CD8-positive, alpha-beta memory T cell (primary cell): Measurements from ENCODE around the gene LCN15. TPM values are rescaled to one million over a fixed set of nuclear protein-coding genes. Genes with fewer than 3 reads are reported as not detected.
"Not testable (repeated sequence)": the region's sequence is repeated elsewhere in the genome, so short reads cannot be mapped to it uniquely, and the experiment has no call there.

Experiments
- CTCF ChIA-PET: fragments of 350-600 bp; sonication (Branson Sonifier 250); formaldehyde crosslinking; loops from one replicate; lab custom pipeline; 2021; ENCODE audit warnings: antibody characterized with exemption; lab: Charles Lee
- POLR2A ChIA-PET: fragments of 350-600 bp; sonication (Branson Sonifier 250); formaldehyde crosslinking; loops from one replicate; lab custom pipeline; 2021; ENCODE audit warnings: antibody characterized with exemption; lab: Charles Lee
- DNase-seq, 5 donors: peaks; one replicate each; pipeline versions ENCODE4 v3.0.0 to v3.0.0-alpha.2; 2020 to 2022; ENCODE audit warnings: mixed read lengths in 1 of 5
- H3K27ac ChIP-seq: one replicate; pipeline ENCODE4 v1.7.0; 2013; ENCODE audit warnings: low read depth, mild to moderate bottlenecking, low read length, moderate library complexity
- H3K27me3 ChIP-seq: 2 replicates; pipeline ENCODE4 v1.7.0; 2013; ENCODE audit warnings: low read length, mild to moderate bottlenecking; ENCODE audit not compliant: insufficient read depth, poor library complexity, severe bottlenecking
- H3K36me3 ChIP-seq: 2 replicates; pipeline ENCODE4 v1.7.0; 2013; ENCODE audit warnings: mild to moderate bottlenecking, low read length, moderate library complexity; ENCODE audit not compliant: insufficient read depth
- H3K4me1 ChIP-seq: 2 replicates; pipeline ENCODE4 v1.7.0; 2013; ENCODE audit warnings: mild to moderate bottlenecking, low read length, moderate library complexity; ENCODE audit not compliant: insufficient read depth
- H3K4me3 ChIP-seq: 2 replicates; pipeline ENCODE4 v1.7.0; 2013; ENCODE audit warnings: mild to moderate bottlenecking, low read length
- H3K9me3 ChIP-seq: 2 replicates; pipeline ENCODE4 v1.7.0; 2013; ENCODE audit warnings: mild to moderate bottlenecking, low read length
- H3K27ac Mint-ChIP-seq, 8 donors: one replicate each; pipeline ENCODE4 v1.8.0; 2020 to 2021; ENCODE audit warnings: mixed read lengths in 8 of 8, mild to moderate bottlenecking in 6 of 8, inconsistent platforms in 3 of 8, moderate library complexity in 3 of 8
- H3K27me3 Mint-ChIP-seq, 2 donors: one replicate each; pipeline ENCODE4 v1.8.0; 2020 to 2021; ENCODE audit warnings: mixed read lengths in 2 of 2, mild to moderate bottlenecking in 1 of 2, moderate library complexity in 1 of 2
- H3K36me3 Mint-ChIP-seq, 3 donors: one replicate each; pipeline ENCODE4 v1.8.0; 2020 to 2021; ENCODE audit warnings: mixed read lengths in 3 of 3, inconsistent platforms in 1 of 3, mild to moderate bottlenecking in 1 of 3
- H3K4me1 Mint-ChIP-seq, 3 donors: one replicate each; pipeline ENCODE4 v1.8.0; 2020 to 2021; ENCODE audit warnings: mixed read lengths in 3 of 3, inconsistent platforms in 1 of 3, mild to moderate bottlenecking in 1 of 3
- H3K4me3 Mint-ChIP-seq, 7 donors: one replicate each; pipeline ENCODE4 v1.8.0; 2020 to 2021; ENCODE audit warnings: mixed read lengths in 7 of 7, mild to moderate bottlenecking in 6 of 7, moderate library complexity in 4 of 7, inconsistent platforms in 2 of 7
- H3K9me3 Mint-ChIP-seq, 5 donors: one replicate each; pipeline ENCODE4 v1.8.0; 2020 to 2022; ENCODE audit warnings: mixed read lengths in 5 of 5, mild to moderate bottlenecking in 3 of 5, moderate library complexity in 2 of 5, inconsistent platforms in 1 of 5
- polyA plus RNA-seq: library from polyadenylated mRNA; unstranded; fragments of 300-500 nt; fragmentation: Illumina TruSeq; gene quantifications from one replicate; pipeline ENCODE4 v1.2.3, GENCODE V29; 2021
- total RNA-seq, 2 experiments: library from RNA; stranded (reverse); gene quantifications; one replicate each; pipeline ENCODE4 v1.2.3, GENCODE V29; 2021

Gene LCN15
- total and polyA plus RNA-seq, 3 experiments from 2014 or later = not detected

GRCh38 chr9:136761545-136761981 is 2.8 kb downstream of the LCN15 start:
- no peak overlapping the region for H3K4me3 Mint-ChIP-seq

GRCh38 chr9:136760834-136761544 is 3.3 kb downstream of the LCN15 start:
- H3K4me3 Mint-ChIP-seq = not testable (repeated sequence)
- peaks cover 7 to 16% of the 10 kb centered on the region in 2 donors for H3K27me3 Mint-ChIP-seq

More at GRCh38 chr9:136761545-136761981, 2.8 kb downstream of the LCN15 start:
- no peak for DNase-seq
- peaks cover 2 to 8% (median 5%) of the 10 kb centered on the region in 3 donors for H3K4me1 Mint-ChIP-seq
- ChIA-PET POLR2A (no interaction called here), CTCF (interaction anchor here (1.3 kb wide), 1 partner anchor 16 kb away, joined by 4 read pairs; no protein-coding TSS in a partner anchor)
- H3K27me3 Mint-ChIP-seq = peaks cover 7 to 13% of the 10 kb centered on the region in 2 donors
- no peak overlapping the region for H3K4me3 ChIP-seq
- H3K4me1 ChIP-seq = no peaks in the 10 kb centered on the region
- H3K27me3 ChIP-seq = no peaks in the 10 kb centered on the region
- H3K36me3 Mint-ChIP-seq = no peaks in the 10 kb centered on the region
- peak overlapping the region in 1 of 8 donors; percentile 57 for H3K27ac Mint-ChIP-seq
- no peaks in the 10 kb centered on the region for H3K9me3 Mint-ChIP-seq
- H3K9me3 ChIP-seq = no peaks in the 10 kb centered on the region
- no peak overlapping the region for H3K27ac ChIP-seq
- no peaks in the 10 kb centered on the region for H3K36me3 ChIP-seq

GRCh38 chr9:136760424-136760823 is 3.9 kb downstream of the LCN15 start:
- H3K4me1 Mint-ChIP-seq = no peaks in the 10 kb centered on the region
- H3K27me3 Mint-ChIP-seq = peaks cover 7 to 21% of the 10 kb centered on the region in 2 donors
- H3K36me3 Mint-ChIP-seq = no peaks in the 10 kb centered on the region
- no peak overlapping the region for H3K27ac Mint-ChIP-seq
- POLR2A ChIA-PET = no interaction called here
- no peaks in the 10 kb centered on the region for H3K9me3 ChIP-seq
- no peak for DNase-seq
- H3K4me3 Mint-ChIP-seq = no peak overlapping the region
- H3K9me3 Mint-ChIP-seq = peaks cover 0 to 5% (median 2%) of the 10 kb centered on the region in 5 donors
- CTCF ChIA-PET = interaction anchor here (1.3 kb wide), 1 partner anchor 17 kb away, joined by 4 read pairs; no protein-coding TSS in a partner anchor
- no peaks in the 10 kb centered on the region for H3K36me3 ChIP-seq
- H3K4me1 ChIP-seq = no peaks in the 10 kb centered on the region
- no peaks in the 10 kb centered on the region for H3K27me3 ChIP-seq
- no peak overlapping the region for H3K27ac ChIP-seq
- H3K4me3 ChIP-seq = no peak overlapping the region

More at GRCh38 chr9:136760834-136761544, 3.3 kb downstream of the LCN15 start:
- H3K36me3 Mint-ChIP-seq, H3K9me3 Mint-ChIP-seq, H3K9me3 ChIP-seq, H3K4me3 ChIP-seq, H3K4me1 ChIP-seq, POLR2A ChIA-PET, H3K27ac ChIP-seq, H3K27me3 ChIP-seq, H3K36me3 ChIP-seq, H3K4me1 Mint-ChIP-seq: not testable (repeated sequence)
- CTCF ChIA-PET = interaction anchor here (1.3 kb wide), 1 partner anchor 17 kb away, joined by 4 read pairs; no protein-coding TSS in a partner anchor
- DNase-seq = peak in 1 of 5 donors; percentile 25
- H3K27ac Mint-ChIP-seq = peak overlapping the region in 2 of 8 donors; percentile 39 to 57

- no peak overlapping the region for H3K4me3 Mint-ChIP-seq
- no peak overlapping the region for H3K27ac ChIP-seq
- H3K4me3 ChIP-seq = no peak overlapping the region
- H3K4me1 Mint-ChIP-seq = no peaks in the 10 kb centered on the region
- H3K9me3 ChIP-seq = no peaks in the 10 kb centered on the region
- no peaks in the 10 kb centered on the region for H3K36me3 ChIP-seq
- H3K4me1 ChIP-seq = no peaks in the 10 kb centered on the region
- H3K27me3 ChIP-seq = no peaks in the 10 kb centered on the region
- peaks cover 7 to 22% of the 10 kb centered on the region in 2 donors for H3K27me3 Mint-ChIP-seq
- peak in 1 of 5 donors; percentile 33 for DNase-seq
- H3K27ac Mint-ChIP-seq = no peak overlapping the region
- POLR2A ChIA-PET = no interaction called here
- H3K36me3 Mint-ChIP-seq = no peaks in the 10 kb centered on the region
- H3K9me3 Mint-ChIP-seq = peaks cover 0 to 7% (median 2%) of the 10 kb centered on the region in 5 donors
- CTCF ChIA-PET = no interaction called here
These were observed 4.6 kb downstream of the LCN15 start for GRCh38 chr9:136759436-136760325.

- H3K4me3 ChIP-seq = no peak overlapping the region
- H3K9me3 ChIP-seq = no peaks in the 10 kb centered on the region
- H3K36me3 ChIP-seq = no peaks in the 10 kb centered on the region
- no peaks in the 10 kb centered on the region for H3K27me3 ChIP-seq
- peaks cover 7 to 22% of the 10 kb centered on the region in 2 donors for H3K27me3 Mint-ChIP-seq
- DNase-seq = peak in 1 of 5 donors; percentile 41
- POLR2A ChIA-PET = no interaction called here
- no peak overlapping the region for H3K4me3 Mint-ChIP-seq
- no peak overlapping the region for H3K27ac Mint-ChIP-seq
- H3K4me1 ChIP-seq = no peaks in the 10 kb centered on the region
- H3K36me3 Mint-ChIP-seq = no peaks in the 10 kb centered on the region
- H3K9me3 Mint-ChIP-seq = peaks cover 0 to 7% (median 2%) of the 10 kb centered on the region in 5 donors
- H3K27ac ChIP-seq = no peak overlapping the region
- CTCF ChIA-PET = interaction anchor here (1.3 to 1.5 kb wide), 2 partner anchors 10 to 29 kb away, joined by 3 to 4 read pairs; partner anchors contain the start of gene LCN6
- no peaks in the 10 kb centered on the region for H3K4me1 Mint-ChIP-seq
These were observed 5.3 kb downstream of the LCN15 start for GRCh38 chr9:136759001-136759400.

GRCh38 chr9:136757751-136758140 is 6.6 kb downstream of the LCN15 start:
- Histone ChIP-seq H3K4me1 (no peaks in the 10 kb centered on the region), H3K36me3 (no peaks in the 10 kb centered on the region), H3K27ac (no peak overlapping the region), H3K27me3 (no peaks in the 10 kb centered on the region), H3K9me3 (no peaks in the 10 kb centered on the region), H3K4me3 (no peak overlapping the region)
- Mint-ChIP-seq H3K36me3 (peaks cover 0 to under 1% (median 0%) of the 10 kb centered on the region in 3 donors), H3K27ac (no peak overlapping the region), H3K9me3 (peaks cover 1 to 8% (median 3%) of the 10 kb centered on the region in 5 donors), H3K4me1 (no peaks in the 10 kb centered on the region), H3K4me3 (no peak overlapping the region), H3K27me3 (peaks cover 7 to 22% of the 10 kb centered on the region in 2 donors)
- CTCF ChIA-PET = interaction anchor here (0.6 to 1.5 kb wide), 4 partner anchors 9 to 31 kb away, joined by 3 to 4 read pairs (median 3); partner anchors contain the start of gene LCN6
- no peak for DNase-seq
- POLR2A ChIA-PET = interaction anchor here (0.7 kb wide), 1 partner anchor 796 kb away, joined by 3 read pairs; no protein-coding TSS in a partner anchor

GRCh38 chr9:136757328-136757727 is 7.0 kb downstream of the LCN15 start:
- peak overlapping the region in 1 of 8 donors; percentile 54 for H3K27ac Mint-ChIP-seq
- POLR2A ChIA-PET = interaction anchor here (0.7 kb wide), 1 partner anchor 797 kb away, joined by 3 read pairs; no protein-coding TSS in a partner anchor
- H3K4me1 ChIP-seq = no peaks in the 10 kb centered on the region
- CTCF ChIA-PET = interaction anchor here (1.4 kb wide), 1 partner anchor 31 kb away, joined by 3 read pairs; no protein-coding TSS in a partner anchor
- no peaks in the 10 kb centered on the region for H3K27me3 ChIP-seq
- DNase-seq = no peak
- H3K9me3 ChIP-seq = no peaks in the 10 kb centered on the region
- no peaks in the 10 kb centered on the region for H3K36me3 ChIP-seq
- H3K27ac ChIP-seq = no peak overlapping the region
- peaks cover 0 to 5% (median 0%) of the 10 kb centered on the region in 3 donors for H3K36me3 Mint-ChIP-seq
- H3K4me3 Mint-ChIP-seq = no peak overlapping the region
- H3K9me3 Mint-ChIP-seq = peaks cover 6 to 12% (median 7%) of the 10 kb centered on the region in 5 donors
- H3K27me3 Mint-ChIP-seq = peaks cover 7 to 26% of the 10 kb centered on the region in 2 donors
- H3K4me1 Mint-ChIP-seq = no peaks in the 10 kb centered on the region
- no peak overlapping the region for H3K4me3 ChIP-seq
